ENCODE data around the gene FNIP1.

DNA sequence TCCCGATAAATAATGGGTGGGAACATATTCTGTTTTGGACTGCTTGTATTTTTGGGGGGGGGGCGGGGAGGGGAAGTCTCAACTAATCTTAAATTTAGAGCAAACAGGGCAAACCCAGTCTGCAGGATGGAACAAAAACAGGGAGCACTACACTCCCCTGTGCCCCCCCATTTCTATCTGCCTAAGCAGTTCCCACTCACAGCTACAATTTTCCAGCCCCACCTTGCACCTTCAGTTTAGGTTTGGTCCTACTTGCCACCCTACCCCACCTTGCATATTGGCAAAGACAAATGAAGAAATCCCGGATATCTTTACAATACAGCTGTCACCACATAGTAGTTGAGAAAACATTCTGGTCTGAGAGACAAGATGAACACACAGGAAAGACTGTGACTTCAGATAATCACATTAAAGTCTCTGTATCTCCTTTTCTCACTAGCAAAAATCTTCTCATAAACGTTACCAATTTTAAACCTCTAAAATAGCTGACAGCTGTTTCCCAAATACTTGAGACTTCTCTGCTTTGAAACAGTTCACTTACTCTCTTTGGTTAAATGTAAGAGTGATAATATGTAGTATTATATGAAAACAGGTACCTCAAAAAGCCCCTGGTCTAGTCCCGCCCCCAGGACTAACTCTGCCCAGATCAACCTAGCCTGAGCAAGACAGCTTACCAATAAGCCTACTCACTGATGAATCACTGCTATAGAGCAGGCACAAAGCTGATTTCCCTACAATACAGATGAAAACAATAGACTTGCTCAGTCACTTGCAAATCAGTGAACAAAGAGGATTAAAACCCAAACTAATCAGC, 156.6 kb downstream of the FNIP1 start:
- TF ChIP-seq, protein P1, sequence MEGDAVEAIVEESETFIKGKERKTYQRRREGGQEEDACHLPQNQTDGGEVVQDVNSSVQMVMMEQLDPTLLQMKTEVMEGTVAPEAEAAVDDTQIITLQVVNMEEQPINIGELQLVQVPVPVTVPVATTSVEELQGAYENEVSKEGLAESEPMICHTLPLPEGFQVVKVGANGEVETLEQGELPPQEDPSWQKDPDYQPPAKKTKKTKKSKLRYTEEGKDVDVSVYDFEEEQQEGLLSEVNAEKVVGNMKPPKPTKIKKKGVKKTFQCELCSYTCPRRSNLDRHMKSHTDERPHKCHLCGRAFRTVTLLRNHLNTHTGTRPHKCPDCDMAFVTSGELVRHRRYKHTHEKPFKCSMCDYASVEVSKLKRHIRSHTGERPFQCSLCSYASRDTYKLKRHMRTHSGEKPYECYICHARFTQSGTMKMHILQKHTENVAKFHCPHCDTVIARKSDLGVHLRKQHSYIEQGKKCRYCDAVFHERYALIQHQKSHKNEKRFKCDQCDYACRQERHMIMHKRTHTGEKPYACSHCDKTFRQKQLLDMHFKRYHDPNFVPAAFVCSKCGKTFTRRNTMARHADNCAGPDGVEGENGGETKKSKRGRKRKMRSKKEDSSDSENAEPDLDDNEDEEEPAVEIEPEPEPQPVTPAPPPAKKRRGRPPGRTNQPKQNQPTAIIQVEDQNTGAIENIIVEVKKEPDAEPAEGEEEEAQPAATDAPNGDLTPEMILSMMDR (IDR thresholded peaks at IDR 0.05) = no peak
- TF ChIP-seq POLR2A (IDR thresholded peaks at IDR 0.05) = no peak

Measured in transverse colon (tissue), 3 donors.